ENCODE data around the gene THADA. TPM values are rescaled to one million over a fixed set of nuclear protein-coding genes. Genes with fewer than 3 reads are reported as not detected.

Gene THADA
- total RNA-seq, 1 experiment from 2014 or later: 20.1 TPM

DNA sequence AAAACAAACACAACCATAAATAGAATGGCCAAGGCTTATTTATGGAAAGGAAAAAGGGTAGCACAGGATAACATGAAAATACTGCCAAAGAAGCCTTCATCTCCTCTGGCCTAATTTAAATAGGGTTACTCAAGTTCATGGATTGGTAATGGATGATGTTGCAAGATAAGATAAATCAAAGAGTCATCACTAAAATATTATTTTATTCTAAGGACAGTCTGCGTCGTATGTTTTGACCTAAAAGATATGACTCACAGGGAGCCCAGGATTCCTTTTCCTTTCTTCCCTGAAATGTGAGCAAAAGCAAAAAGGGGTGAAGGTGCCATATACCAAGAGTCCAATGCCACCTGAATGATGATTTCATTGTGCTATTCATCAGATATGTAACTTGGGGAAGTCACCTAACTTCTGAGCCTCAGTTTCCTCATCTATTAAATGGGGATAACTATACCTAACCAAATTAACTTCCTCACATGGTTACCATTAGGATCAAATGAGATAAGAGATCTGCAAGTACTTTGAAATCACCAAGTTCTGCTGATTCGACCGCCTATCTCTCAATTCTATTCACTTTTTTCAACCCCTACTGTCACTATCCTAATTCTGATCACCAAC, 137.7 kb downstream of the THADA start:
- H3K79me1 ChIP-seq (ENCODE audit: insufficient read depth, low read depth, low read length, poor library complexity, severe bottlenecking): no peaks in the 10 kb centered on the region
- H3K27me3 Mint-ChIP-seq (ENCODE audit: low read depth): no peaks in the 10 kb centered on the region
- H4K5ac ChIP-seq (ENCODE audit: insufficient read length, low read depth, low read length): no peak overlapping the region
- no peak overlapping the region for H2BK12ac ChIP-seq (ENCODE audit: insufficient read length, low read depth, low read length)
- no peak overlapping the region for H4K8ac ChIP-seq (replicated peaks; ENCODE audit: insufficient read length, low read depth, low read length)
- no peak for DNase-seq
- H3K36me3 Mint-ChIP-seq (ENCODE audit: insufficient read depth in 1 of 3, low read depth in 3 of 3): no peaks in the 10 kb centered on the region
- H2BK15ac ChIP-seq (ENCODE audit: low read depth, low read length): no peak overlapping the region
- no peak overlapping the region for H3K4ac ChIP-seq (ENCODE audit: low read depth, low read length)
- H3K27ac Mint-ChIP-seq: no peak overlapping the region; a peak in 1 of 7 replicates
- H3K4me1 ChIP-seq (ENCODE audit: insufficient read depth, low read length): no peaks in the 10 kb centered on the region
- H3K56ac ChIP-seq (ENCODE audit: insufficient read length, low read depth, low read length): no peak overlapping the region
- H3K27ac ChIP-seq (ENCODE audit: insufficient read length, low read depth, low read length): no peak overlapping the region
- H2BK20ac ChIP-seq (ENCODE audit: low read depth, low read length, poor library complexity, severe bottlenecking): no peak overlapping the region
- no peak overlapping the region for H3K18ac ChIP-seq (ENCODE audit: insufficient read length, low read depth, low read length)
- no peak overlapping the region for H3K9ac ChIP-seq (ENCODE audit: extremely low read depth, insufficient read length, low read length)
- no peak overlapping the region for H2AK5ac ChIP-seq (ENCODE audit: insufficient read length, low read length)
- no peak overlapping the region for H4K91ac ChIP-seq (ENCODE audit: insufficient read length, low read depth, low read length)
- H2BK5ac ChIP-seq (ENCODE audit: insufficient read length, low read length): no peak overlapping the region
- H3K79me2 ChIP-seq (ENCODE audit: insufficient read depth, low read length): no peaks in the 10 kb centered on the region
- no peak overlapping the region for H3T11ph ChIP-seq (ENCODE audit: low read length)
- WGBS (ENCODE audit: extremely low coverage, insufficient read length, low lambda C conversion rate): no CpG with 5 or more reads among the region's 4 CpGs
- H3K9me3 Mint-ChIP-seq: no peaks in the 10 kb centered on the region
- no peaks in the 10 kb centered on the region for H4K20me1 ChIP-seq (ENCODE audit: control insufficient read depth, insufficient read depth, insufficient read length)
- H2AFZ ChIP-seq (ENCODE audit: low read length): no peak overlapping the region
- H3K27me3 ChIP-seq (ENCODE audit: insufficient read depth, low read length): no peaks in the 10 kb centered on the region
- no peak overlapping the region for H3K4me3 Mint-ChIP-seq
- H3K14ac ChIP-seq (ENCODE audit: insufficient read depth, low read length): no peak overlapping the region
- H3K23ac ChIP-seq (ENCODE audit: insufficient read length, low read depth, low read length): no peak overlapping the region
- no peak overlapping the region for H3K4me2 ChIP-seq (ENCODE audit: insufficient read depth, insufficient read length, low read length)
- no peaks in the 10 kb centered on the region for H3K23me2 ChIP-seq (ENCODE audit: insufficient read length, low read depth, low read length, poor library complexity, severe bottlenecking)
- H3K9me3 ChIP-seq (ENCODE audit: control insufficient read depth, low read depth, low read length): no peaks in the 10 kb centered on the region
- peaks cover 4 to 8% of the 10 kb centered on the region in 2 experiments for H3K4me1 Mint-ChIP-seq
- no peak overlapping the region for H2BK120ac ChIP-seq (ENCODE audit: low read depth, low read length, poor library complexity, severe bottlenecking)
- TF ChIP-seq, protein P1, sequence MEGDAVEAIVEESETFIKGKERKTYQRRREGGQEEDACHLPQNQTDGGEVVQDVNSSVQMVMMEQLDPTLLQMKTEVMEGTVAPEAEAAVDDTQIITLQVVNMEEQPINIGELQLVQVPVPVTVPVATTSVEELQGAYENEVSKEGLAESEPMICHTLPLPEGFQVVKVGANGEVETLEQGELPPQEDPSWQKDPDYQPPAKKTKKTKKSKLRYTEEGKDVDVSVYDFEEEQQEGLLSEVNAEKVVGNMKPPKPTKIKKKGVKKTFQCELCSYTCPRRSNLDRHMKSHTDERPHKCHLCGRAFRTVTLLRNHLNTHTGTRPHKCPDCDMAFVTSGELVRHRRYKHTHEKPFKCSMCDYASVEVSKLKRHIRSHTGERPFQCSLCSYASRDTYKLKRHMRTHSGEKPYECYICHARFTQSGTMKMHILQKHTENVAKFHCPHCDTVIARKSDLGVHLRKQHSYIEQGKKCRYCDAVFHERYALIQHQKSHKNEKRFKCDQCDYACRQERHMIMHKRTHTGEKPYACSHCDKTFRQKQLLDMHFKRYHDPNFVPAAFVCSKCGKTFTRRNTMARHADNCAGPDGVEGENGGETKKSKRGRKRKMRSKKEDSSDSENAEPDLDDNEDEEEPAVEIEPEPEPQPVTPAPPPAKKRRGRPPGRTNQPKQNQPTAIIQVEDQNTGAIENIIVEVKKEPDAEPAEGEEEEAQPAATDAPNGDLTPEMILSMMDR (conservative IDR thresholded peaks at IDR 0.05): no peak

Data from H9 (cell line).